Inflammatory macrophage (primary cell): Measurements from ENCODE around the gene EXTL1.

Source experiments
- DNase-seq, 2 donors: peaks; one replicate each; pipeline ENCODE4 v3.0.0-alpha.2; 2020 to 2022

Gene EXTL1

DNA sequence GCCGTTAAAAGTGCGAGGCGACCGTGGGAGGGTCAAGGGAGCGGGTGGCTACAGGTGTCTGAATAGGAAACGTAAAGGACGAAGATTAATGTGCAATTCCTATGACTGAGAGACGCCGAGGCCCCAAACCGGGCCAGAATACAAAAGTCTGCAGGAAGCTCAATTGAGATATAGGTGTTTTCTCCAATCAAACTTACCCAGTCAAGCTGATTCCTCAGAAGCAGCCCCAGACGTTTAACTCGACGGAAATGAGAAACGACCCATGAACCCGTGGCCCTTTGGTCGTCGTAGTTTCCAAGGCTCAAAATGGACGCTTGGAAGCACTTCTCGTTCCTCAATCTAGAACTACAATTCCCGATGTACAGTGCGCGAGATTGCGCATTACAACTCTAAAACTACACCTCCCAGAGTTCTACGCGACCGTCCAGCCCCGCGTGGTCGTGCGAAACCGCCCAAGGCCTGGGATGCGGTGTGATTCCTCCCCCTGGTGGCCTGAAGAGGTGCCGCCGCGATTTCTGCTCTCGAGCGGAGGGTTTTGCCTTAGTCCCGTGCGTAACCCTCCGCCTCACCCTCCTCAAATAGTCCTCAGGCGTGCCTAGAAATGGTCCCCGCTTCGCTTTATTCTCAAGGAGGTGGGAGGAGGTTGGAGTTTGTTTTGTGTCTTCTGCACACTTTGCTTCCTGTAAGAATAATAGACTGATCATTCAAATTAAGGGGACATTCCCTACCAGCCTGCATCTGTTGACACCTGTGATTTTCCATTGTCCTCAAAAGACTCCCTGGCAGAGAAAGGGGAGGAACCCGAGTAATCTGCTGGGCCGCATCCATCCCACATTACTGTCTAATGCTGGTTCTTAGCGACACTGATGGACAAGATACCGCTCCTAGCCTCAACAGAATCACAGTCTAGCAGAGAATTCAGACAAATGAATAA, 23.5 kb upstream of the EXTL1 start, which contains the start of gene PAFAH2:
PAFAH2 (minus strand) TSS at position 236 of the 934 bp plus-strand sequence. CDS start 7,247 bp downstream, outside the sequence.
- peak; percentile 99 to 100 for DNase-seq

DNA sequence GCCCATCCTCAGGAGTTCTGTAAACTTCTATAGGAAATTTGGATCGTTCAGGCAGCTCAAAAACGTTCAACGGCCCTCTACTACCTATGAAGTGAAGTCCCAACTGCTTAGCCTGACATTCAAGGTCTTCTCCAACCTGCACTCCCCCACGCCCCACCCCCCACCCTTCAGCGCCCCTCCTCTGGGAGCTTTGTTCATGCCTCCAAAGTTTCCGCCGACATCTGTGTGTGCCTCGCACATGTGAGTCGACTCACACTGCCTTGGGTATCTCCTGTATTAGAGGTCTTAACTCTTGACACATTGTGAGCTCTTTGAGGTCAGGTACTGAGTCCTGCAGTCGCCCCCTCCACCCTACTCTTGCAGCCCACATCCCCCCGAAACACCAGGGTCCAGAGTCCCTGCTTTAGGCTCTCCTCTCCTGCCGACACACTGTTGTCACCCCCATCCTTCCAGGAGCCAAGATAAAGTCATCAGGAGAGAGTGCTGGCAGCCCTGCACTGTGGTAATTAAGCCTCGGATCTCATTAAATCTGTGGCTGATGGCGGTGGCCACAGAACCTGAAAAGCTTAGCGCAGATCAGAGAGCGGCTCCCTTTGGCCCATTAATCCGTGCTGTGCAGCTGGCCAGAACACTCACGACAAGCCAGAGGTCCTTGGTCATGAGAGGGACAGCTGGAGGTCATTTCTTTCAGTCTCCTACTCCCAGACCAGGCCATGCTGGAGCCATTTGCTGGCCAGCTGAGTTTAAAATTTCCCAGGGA, 22.4 kb upstream of the EXTL1 start:
- DNase-seq: no peak

DNA sequence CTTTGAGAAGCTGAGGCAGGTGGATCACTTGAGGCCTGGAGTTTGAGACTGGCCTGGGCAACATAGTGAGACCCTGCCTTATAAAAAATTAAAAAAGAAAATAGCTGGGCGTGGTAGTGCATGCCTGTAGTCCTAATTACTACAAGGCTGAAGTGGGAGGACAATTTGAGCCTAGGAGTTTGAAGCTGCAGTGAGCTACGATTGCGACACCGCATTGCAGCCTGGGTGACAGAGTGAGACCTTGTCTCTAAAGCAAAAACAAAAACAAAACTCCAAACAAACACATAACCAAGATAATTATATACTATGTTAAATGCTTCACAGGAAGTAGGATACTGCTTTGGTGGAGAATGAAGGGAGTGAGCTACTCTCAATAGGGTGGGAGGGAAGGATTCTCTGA, 18.3 kb upstream of the EXTL1 start:
- DNase-seq: peak; percentile 22 to 57

DNA sequence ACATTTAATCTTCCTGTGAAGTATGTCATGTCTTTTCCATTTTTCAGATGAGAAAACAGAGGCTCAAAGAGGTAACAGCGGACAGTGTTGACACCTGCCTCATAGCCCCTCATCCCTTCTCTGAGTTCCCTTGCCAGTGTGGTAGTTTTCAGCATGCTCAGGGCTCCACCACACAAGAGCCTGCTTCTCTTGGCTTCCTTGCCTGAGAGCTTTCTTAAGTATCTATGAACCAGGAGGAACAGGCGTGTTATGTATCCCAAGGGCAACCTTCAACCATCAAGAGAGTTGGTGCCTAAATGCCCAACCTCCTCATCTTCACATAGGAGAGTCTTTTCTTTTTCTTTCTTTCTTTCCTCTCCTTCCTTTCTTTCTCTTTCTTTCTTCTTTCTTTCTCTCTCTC, 17.8 kb upstream of the EXTL1 start:
- DNase-seq: no peak

DNA sequence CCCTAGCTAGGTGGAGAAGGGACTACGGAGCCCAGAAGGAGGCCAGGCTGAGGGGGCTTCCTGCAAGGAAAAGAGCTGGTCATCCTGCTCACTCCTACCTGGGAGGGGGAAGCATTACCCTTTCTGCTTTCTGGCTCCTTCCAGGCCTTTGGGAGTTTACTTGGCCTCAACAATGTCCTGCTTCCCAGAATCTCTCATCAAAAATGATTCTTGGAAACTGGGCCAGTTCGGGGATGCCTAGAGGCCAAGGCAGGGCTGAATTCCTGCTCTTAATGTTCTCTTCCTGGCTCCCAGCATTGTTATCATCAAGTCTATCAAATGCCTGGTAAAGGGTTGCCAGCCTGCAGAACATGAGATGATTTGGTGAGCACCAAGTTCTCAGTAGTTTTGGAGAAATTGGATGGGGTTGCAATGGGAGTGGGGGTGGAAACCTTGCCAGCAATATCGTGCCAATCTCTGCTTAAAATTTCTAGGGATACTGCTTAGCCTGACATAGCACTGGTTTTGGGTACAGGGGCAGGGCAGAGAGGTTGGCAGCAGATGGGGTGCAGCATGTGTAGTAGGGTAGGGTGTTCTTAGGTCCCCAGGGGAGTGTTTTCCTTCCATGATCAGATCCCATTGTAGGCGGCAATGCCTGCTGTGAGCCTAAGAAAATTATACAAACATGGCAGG, 16.0 kb upstream of the EXTL1 start:
- no peak for DNase-seq

DNA sequence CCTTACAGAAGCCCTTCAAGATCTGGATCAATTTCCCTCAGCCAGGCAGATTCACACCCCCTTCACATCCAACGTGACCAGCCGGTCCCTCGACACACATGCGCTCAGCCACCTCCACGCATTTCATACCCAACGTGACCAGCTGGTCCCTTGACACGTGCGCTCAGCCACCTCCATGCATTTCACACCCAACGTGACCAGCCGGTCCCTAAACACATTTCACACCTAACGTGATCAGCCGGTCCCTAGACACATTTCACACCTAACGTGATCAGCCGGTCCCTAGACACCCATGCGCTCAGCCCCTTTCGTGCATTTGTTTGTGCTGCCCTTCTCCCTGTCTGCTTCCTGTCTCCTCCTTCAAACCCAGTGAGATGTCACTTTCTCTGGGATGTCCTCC, 14.9 kb upstream of the EXTL1 start:
- DNase-seq: no peak

DNA sequence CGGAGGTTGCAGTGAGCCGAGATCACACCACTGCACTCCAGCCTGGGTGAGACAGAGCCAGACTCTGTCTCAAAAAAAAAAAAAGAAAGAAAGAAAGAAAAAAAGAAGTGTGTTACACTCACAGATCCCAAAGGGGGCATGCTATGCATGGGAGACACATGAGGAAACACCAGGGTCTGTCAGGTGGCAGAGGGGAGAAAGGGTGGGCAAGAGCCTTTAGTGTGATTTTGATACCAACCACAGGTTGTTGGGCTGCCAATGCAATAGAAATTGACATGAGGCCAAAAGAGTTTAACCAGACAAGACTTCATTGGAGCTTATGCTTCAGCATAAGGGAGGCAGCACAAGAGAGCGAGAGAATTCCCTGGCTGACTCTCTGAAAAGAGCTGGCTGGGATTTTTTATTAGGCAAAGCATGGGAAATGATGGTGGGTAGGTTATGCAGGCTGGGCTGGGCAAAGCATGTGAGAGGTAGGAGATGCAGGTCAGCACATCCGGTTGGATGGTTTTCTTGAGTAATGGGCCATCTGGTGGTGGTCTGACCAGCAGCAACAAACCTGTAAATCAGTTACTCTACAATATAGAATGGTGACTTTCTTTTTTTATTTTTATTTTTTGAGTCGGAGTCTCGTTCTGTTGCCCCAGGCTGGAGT, 11.7 kb upstream of the EXTL1 start:
- no peak for DNase-seq

DNA sequence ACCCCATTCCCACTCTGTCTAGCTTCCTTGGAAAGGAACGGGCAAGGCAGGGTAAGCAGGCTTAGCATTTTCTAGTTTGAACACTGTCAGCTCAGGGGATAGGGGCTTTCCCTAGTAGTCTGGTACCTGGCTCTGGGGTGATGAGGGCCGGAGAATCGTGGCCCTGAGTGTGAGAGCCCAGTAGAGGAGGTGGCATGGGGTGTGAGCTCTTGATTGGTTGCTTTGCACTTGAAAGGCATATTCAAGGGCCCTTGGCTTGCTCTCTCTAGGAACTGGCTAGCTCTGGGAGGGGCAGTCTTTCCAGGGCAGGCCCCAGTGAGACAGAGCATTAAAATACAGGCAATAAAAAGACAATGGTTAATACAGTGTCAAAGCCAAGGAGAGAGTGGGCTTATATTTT, 10.8 kb upstream of the EXTL1 start:
- DNase-seq: no peak

DNA sequence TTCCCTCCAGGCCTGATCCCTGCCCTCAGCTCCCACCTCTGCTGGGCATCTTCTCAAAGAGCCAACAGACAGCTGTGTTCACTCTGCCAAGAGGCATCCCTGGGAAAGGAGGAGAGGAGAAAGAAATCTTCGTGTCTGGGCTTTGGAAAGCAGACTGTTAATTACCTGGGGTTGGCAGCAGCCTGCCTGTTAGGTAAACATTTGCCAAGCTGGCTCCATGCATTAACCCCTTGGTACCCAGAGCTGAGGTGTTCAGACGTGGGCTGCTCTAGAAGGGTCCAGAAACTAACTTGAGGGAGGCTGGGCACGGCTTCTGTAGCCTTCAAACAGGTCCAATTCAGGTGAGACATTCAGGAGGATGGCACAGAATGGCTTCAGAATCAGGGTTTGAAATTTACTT, 8.7 kb upstream of the EXTL1 start:
- DNase-seq: no peak

DNA sequence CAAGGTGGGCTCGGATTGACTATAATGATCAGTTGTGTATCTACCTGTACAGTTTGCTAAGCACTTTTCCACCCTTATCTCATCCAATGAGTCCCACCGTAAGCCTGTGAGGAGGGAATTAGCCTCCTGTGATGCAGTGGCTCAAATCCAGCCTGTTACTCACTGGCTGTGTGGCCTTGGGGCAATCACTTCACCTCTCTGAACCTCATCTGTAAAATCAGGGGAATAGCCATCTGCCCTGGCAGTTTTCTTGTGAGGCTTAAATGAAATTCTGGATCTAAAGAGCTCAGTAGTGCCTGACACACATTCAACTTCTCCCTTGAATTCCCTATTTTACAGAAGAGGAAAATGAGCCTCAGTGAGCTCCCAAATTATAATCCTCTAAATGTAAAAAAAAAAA, 7.4 kb upstream of the EXTL1 start:
- DNase-seq: no peak

DNA sequence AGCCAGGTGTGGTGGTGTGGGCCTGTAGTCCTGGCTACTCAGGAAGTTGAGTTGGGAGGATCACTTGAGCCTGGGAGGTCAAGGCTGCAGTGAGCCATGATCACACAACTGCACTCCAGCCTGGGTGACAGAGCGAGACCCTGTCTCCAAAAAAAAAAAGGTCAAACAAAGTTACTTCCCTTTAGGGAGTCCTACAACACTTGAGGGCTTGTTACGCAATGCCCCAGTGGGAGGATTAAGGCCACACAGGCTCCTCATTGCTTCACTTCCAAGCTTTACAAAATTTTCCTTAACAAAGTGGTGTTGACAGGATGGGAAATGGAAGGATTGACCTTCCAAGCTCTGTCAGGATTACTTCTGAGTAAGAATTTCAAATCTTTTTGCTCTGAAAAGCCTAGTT, 6.2 kb upstream of the EXTL1 start:
- peak; percentile 95 to 98 for DNase-seq

DNA sequence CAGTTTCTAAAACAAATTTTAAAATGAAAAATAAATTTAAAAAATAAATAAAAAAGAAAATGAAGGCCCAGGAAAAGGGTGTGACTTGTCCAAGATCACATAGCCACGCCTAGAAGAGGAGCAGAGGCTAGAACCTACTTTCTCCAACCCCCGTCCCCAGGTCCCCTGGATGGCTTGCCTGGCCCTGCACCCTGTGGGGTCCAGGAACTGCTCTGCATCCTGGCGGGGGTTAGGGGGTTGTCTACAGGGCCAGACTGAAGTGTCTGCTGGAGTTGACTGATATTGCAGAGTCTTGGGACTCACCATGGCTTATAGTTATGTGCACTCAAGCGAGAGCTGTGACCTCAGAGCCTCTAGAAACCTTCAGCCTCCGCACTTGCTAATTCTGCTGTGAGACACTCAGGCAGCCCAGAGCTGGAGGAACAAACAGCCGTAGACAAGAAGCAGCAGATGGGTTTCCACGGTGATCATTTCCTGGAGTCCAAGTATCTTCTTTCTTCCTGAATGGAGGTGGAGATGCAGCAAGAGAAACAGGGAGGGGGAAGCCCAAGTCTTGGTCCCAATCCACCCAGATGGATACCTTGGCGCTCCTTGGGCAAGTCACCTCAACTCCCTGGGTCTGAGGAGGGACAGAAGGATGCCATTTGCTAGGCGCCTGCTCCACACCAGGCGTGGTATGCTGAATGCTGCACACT, 5.2 kb upstream of the EXTL1 start:
- DNase-seq: peak; percentile 49 to 79

DNA sequence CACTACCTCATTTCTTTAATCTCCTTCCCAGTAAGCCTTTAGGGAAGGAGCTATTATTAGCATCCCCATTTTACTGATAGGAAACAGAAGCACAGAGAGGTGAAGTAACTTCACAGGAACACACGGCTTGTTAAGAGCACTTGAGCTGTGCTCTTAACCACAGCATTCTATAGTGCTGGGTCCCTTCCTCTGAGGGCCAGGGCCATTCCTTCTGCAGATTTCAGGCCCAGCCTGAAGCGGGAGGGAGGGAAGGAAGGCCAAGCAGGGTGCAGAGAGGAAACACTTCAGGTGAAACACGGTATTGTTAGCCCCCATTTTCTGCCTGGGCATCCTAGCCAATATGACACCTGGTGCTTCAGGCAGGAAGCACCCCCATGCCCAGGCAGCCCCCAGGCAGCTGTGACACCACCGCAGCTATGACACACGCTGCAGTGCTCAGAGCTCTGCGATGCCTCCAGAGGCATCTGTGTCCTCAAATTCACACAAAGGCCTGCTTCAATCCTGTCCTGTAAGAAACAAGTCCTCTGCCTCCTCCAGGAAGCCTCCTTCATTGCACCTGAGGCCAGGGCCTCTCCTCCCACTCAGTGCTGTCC, 4.5 kb upstream of the EXTL1 start:
- DNase-seq: peak; percentile 62 to 65

DNA sequence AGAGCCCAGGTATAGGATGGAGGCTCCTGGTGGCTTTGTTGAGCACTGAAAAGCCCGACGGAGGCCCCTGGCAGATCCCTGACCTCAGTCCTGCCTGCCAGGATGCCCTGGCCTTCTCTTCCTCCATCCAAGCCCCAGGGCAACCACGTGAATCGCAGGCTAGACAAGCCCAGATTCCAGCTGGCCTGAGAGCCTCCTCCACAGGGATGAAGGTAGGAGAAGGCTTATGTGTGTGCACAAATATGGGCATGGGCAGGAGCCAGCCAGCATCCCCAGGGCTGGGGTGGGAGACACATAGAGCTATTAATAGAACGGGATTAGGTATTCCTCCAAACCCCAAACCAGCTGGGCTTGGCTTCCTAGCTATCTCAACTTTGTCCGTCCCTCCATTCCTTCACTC, 4.0 kb upstream of the EXTL1 start:
- DNase-seq: no peak

DNA sequence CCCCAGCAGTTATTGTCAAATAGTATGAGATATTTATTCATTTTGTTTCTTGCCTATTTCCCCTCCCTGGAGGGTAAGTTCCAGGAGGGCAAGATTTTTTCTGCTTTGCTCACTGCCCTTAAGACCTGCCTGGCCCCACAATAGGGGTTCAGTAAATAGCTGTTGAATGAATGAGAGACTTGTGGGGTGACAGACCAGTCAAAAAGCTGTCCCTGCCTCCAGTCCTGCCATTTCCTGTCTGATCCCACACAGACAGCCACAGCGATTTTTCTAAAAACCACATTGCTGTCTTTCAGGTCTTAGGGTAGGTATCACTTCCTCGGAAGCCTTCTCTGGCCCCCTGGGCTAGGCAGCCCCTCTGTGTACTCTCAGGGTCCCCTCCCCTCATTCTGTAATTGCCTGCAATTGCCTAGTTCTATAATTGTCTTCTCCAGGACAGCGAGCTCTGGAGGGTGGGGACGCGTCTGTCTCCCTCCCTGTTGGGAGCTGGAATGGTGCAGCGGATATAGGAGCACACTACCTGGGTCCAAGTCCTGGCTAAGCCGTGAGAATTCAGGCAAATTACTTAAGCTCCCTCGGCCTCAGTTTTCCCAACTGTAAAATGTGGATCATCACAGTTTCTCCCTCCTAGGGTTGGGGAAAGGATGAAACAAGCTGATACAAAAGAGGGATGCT, 1.8 kb upstream of the EXTL1 start:
- DNase-seq: peak; percentile 13 to 34

DNA sequence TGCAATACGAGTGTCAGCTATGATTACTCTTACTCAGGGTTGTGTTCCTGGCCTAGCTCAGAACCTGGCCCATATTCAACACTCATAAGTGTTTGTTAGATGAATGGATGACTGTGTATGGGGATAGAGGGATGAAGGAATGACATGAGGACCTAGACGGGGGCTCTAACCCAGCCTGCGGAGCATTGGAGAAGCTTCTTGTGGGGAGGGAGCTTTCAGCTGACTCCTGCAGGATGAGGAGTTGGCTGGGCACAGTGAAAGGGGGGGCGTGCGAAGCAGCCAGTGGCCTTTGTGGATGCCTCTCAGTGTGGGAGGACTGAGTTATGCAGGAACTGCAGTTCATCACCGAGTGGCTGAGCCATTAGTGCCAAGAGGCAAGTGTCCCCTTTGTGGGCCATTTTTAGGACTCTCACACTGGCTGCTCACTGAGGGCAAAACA, 1.2 kb upstream of the EXTL1 start:
- DNase-seq: peak; percentile 15 to 51

DNA sequence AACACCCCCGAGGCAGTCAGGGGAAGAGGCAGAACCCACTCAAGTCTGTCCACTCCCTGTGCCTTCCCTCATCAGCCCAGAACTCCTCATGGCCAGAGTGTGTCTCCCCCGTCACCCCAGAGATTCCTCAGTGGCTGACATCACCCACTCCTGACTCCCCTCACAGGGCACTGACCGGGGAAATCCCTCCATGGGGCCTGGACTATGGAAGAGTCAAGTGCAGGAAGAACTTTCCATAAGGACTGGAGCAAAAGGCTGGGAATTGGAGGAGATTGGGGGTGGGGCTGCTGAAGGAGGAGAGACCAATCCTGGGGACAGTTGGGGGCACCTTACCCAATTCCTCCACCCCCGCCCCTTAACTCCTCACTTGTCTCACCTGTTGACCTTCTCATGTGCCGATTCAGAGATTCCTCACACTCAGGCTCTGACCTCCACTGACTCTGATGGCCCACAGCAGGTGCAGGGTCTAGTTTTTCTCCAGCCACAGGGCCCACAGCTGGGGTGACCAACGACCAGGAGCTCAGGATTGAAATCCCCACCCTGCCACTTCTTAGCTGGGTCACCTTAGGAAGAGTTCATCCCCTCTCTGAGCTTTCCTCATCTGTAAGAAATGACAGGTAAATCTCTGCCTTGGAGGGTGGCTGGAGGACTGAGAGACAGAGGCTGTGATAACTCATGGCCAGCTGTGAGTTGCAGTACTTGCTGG, 481 bp upstream of the EXTL1 start:
- DNase-seq: no peak

DNA sequence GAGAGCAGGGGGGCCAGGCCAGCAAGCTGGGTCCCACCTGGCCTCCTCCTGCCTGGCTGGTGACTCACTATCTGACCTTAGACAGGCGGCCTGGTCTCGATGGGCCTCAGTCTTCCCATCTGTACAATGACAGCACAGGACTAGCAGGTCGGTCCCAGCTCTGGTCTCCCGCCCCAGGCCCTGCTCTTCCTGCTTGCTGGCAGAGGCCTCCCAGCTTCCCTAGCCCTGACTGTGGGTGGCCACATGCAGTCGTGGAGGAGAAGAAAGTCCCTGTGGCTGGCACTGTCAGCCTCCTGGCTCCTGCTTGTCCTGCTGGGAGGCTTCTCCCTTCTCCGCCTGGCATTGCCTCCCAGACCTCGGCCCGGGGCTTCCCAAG, 817 bp downstream of the EXTL1 start:
- DNase-seq: peak in 1 of 2 donors; percentile 31

DNA sequence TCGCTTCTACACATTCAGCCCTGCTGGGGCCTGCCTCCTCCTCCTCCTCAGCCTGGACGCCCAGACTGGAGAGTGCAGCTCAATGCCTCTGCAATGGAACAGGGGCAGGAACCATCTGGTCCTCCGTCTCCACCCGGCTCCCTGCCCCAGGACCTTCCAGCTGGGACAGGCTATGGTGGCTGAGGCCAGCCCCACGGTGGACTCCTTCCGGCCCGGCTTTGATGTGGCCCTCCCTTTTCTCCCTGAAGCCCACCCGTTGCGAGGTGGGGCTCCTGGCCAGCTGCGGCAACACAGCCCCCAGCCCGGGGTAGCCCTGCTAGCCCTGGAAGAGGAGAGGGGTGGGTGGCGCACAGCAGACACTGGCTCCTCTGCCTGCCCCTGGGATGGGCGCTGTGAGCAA, 1.4 kb downstream of the EXTL1 start:
- DNase-seq: no peak

DNA sequence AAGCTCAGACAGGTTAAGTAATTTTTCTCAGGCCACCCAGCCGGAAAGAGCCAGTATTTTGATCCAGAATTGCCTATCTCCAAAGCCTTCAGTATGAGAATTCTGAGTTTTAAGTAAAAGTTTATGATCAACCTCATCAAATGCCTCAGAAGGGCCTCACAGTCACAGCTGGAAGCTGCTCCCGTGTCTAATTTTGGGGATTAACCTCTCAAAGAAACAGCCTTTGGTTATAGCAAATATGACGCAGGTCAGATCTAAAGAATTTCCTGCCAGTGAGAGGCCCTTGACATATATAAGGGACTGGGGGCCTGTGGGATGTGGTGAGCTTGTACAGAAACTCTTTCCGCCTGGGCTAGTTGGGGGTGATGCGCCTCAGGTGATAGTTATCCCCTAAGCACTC, 2.3 kb downstream of the EXTL1 start:
- no peak for DNase-seq
